ENCODE measurements around the gene GPC3.
A peak's percentile ranks its signal among the peaks of the same experiment; 100 is the strongest.

GPC3 gene

GRCh38 chrX:133847340-133847994, 137.9 kb downstream of the GPC3 start:
- no peaks in the 10 kb centered on the region for H3K36me3 ChIP-seq (ENCODE audit: control insufficient read depth, insufficient read depth, low read length)
- DNase-seq (ENCODE audit: extremely low read depth, insufficient read length) = no peak

GRCh38 chrX:133846311-133846710, 139.1 kb downstream of the GPC3 start:
- no peak overlapping the region for H3K4me3 ChIP-seq (replicated peaks; ENCODE audit: low read depth, low read length)
- no peaks in the 10 kb centered on the region for H3K27me3 ChIP-seq (replicated peaks; ENCODE audit: control insufficient read depth, insufficient read depth, low read length)
- no peaks in the 10 kb centered on the region for H3K36me3 ChIP-seq (ENCODE audit: control insufficient read depth, insufficient read depth, low read length)
- no peak for DNase-seq (ENCODE audit: extremely low read depth, insufficient read length)
- TF ChIP-seq CTCF (IDR thresholded peaks at IDR 0.05; ENCODE audit: insufficient read depth, low read length, poor library complexity, severe bottlenecking) = no peak

More at GRCh38 chrX:133847340-133847994, 137.9 kb downstream of the GPC3 start:
- H3K27me3 ChIP-seq (replicated peaks; ENCODE audit: control insufficient read depth, insufficient read depth, low read length) = no peaks in the 10 kb centered on the region
- no peak for TF ChIP-seq CTCF (IDR thresholded peaks at IDR 0.05; ENCODE audit: insufficient read depth, low read length, poor library complexity, severe bottlenecking)
- no peak overlapping the region for H3K4me3 ChIP-seq (replicated peaks; ENCODE audit: low read depth, low read length)

GRCh38 chrX:133840415-133840814, 145.0 kb downstream of the GPC3 start:
- H3K27me3 ChIP-seq (replicated peaks; ENCODE audit: control insufficient read depth, insufficient read depth, low read length) = no peaks in the 10 kb centered on the region
- no peak for TF ChIP-seq CTCF (IDR thresholded peaks at IDR 0.05; ENCODE audit: insufficient read depth, low read length, poor library complexity, severe bottlenecking)
- H3K4me3 ChIP-seq (replicated peaks; ENCODE audit: low read depth, low read length) = no peak overlapping the region
- no peaks in the 10 kb centered on the region for H3K36me3 ChIP-seq (ENCODE audit: control insufficient read depth, insufficient read depth, low read length)
- DNase-seq (ENCODE audit: extremely low read depth, insufficient read length) = no peak

DNA sequence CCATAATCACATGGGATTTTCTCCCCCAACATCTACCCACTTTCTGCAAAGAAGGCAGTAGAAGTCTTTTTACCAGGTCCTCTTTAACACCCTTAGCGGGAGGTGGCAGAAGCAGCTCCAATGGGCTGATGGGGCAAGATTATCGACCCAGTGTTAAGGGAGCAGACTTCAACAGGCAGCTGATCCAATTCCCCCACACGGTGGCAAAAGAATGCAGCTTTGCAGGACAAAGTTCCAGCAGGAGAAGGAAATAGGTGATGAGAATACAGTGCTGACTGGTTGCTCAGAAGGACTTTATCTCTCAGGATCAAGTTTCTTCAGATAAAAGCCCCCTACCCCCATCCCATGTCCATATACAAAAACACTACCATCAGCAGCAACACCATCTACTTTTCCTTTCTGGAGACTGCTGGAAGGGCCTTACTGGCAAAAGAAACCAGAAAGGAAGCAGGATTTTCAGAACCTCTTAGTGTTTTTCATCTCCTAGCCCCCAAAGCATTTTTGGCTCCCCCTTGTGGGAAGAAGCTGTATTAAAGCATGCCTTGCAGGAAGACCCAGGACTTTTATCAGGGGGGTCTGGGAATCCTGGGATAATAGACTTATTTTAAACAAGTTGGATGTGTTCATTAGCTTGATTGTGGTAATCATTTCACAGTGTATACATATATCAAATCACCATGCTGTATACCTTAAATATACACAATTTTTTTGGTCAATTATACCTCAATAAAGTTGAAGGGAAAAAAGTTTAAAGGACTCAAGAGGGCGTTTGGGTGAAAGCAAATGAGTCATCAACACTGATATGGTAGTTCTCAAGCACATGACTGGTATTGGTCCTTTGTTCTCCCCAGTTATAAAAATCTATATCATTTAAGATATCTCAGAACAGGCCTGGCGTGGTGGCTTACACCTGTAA, 146.4 kb downstream of the GPC3 start:
- no peak overlapping the region for H3K4me3 ChIP-seq (replicated peaks; ENCODE audit: low read depth, low read length)
- no peak for DNase-seq (ENCODE audit: extremely low read depth, insufficient read length)
- peak; percentile 79 for TF ChIP-seq CTCF (IDR thresholded peaks at IDR 0.05; ENCODE audit: insufficient read depth, low read length, poor library complexity, severe bottlenecking)
- no peaks in the 10 kb centered on the region for H3K27me3 ChIP-seq (replicated peaks; ENCODE audit: control insufficient read depth, insufficient read depth, low read length)
- H3K36me3 ChIP-seq (ENCODE audit: control insufficient read depth, insufficient read depth, low read length) = no peaks in the 10 kb centered on the region

DNA sequence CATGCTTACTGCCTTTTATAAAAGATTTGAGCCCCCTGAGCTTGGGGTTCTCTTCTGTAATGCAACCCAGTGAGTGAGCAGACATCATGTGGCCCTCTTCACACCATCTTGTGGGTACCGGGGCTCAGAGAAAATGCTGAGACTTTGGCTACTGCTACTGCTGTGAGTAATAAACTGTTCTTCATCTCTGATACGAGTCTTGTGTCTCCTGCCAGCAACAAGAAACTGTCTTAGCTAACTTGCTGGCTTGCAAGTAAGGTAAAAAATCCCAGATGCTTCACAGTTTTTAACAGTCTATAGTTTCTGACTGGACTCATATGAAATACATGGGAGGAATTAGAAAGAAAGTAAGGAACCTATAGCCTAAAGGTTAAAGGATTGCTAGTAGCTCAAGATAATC, 148.3 kb downstream of the GPC3 start:
- H3K27me3 ChIP-seq (replicated peaks; ENCODE audit: control insufficient read depth, insufficient read depth, low read length) = no peaks in the 10 kb centered on the region

More for the DNA sequence above, 148.3 kb downstream of the GPC3 start:
- no peak for DNase-seq (ENCODE audit: extremely low read depth, insufficient read length)
- no peaks in the 10 kb centered on the region for H3K36me3 ChIP-seq (ENCODE audit: control insufficient read depth, insufficient read depth, low read length)
- no peak overlapping the region for H3K4me3 ChIP-seq (replicated peaks; ENCODE audit: low read depth, low read length)
- TF ChIP-seq CTCF (IDR thresholded peaks at IDR 0.05; ENCODE audit: insufficient read depth, low read length, poor library complexity, severe bottlenecking) = no peak
